Loucy (cell line): ENCODE measurements around the gene THADA.

ENCODE experiments used
- CTCF ChIP-seq: fragments of 200-600 bp; sonication (generic); conservative IDR thresholded peaks from 2 replicates; pipeline ENCODE4 v1.5.1; 2014; ENCODE audit warnings: mild to moderate bottlenecking, antibody characterized with exemption, low read length
- EZH2phosphoT487 ChIP-seq: fragments of 200-600 bp; IDR thresholded peaks from 2 replicates; pipeline ENCODE4 v1.6.1; 2018; ENCODE audit warnings: antibody characterized with exemption, mild to moderate bottlenecking, moderate library complexity, borderline replicate concordance

- TF ChIP-seq CTCF (no peak), EZH2phosphoT487 (no peak)
Measured at GRCh38 chr2:43356774-43357173, 239.1 kb downstream of the THADA start.
